ENCODE results near the gene SIN3B. TPM values are rescaled to one million over a fixed set of nuclear protein-coding genes. Genes with fewer than 3 reads are reported as not detected.
A peak's percentile ranks its signal among the peaks of the same experiment; 100 is the strongest.

The SIN3B gene
- total and polyA plus RNA-seq, 2 of the 13 experiments (the other 11 are each of a cell fraction or from before 2014, with no cell fraction given), result 12.9 to 25.7 TPM

DNA sequence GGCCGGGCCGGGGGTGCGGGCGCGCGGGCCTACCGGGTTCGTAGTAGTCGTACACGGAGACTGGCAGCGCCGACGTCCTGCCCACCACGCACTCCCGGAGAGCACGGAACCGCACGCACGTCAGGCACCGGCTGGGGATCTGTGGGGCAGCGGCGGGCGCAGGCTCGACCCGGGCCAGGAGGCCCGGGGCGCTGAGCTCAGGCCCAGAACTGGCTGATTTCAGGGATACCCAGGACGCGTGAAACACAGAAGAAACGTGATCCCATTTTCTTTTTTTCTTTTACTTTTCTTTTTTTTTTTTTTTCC is 68.6 kb downstream of the SIN3B start (continued):
- TF ChIP-seq, protein P1, sequence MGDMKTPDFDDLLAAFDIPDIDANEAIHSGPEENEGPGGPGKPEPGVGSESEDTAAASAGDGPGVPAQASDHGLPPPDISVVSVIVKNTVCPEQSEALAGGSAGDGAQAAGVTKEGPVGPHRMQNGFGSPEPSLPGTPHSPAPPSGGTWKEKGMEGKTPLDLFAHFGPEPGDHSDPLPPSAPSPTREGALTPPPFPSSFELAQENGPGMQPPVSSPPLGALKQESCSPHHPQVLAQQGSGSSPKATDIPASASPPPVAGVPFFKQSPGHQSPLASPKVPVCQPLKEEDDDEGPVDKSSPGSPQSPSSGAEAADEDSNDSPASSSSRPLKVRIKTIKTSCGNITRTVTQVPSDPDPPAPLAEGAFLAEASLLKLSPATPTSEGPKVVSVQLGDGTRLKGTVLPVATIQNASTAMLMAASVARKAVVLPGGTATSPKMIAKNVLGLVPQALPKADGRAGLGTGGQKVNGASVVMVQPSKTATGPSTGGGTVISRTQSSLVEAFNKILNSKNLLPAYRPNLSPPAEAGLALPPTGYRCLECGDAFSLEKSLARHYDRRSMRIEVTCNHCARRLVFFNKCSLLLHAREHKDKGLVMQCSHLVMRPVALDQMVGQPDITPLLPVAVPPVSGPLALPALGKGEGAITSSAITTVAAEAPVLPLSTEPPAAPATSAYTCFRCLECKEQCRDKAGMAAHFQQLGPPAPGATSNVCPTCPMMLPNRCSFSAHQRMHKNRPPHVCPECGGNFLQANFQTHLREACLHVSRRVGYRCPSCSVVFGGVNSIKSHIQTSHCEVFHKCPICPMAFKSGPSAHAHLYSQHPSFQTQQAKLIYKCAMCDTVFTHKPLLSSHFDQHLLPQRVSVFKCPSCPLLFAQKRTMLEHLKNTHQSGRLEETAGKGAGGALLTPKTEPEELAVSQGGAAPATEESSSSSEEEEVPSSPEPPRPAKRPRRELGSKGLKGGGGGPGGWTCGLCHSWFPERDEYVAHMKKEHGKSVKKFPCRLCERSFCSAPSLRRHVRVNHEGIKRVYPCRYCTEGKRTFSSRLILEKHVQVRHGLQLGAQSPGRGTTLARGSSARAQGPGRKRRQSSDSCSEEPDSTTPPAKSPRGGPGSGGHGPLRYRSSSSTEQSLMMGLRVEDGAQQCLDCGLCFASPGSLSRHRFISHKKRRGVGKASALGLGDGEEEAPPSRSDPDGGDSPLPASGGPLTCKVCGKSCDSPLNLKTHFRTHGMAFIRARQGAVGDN (CRISPR knock-in tag; IDR thresholded peaks at IDR 0.05), result peak; percentile 57; the same call in 1 of the 2 replicates
- TF ChIP-seq YEATS4 (CRISPR knock-in tag; IDR thresholded peaks at IDR 0.05; ENCODE audit: borderline replicate concordance) (no peak), SNAPC2 (CRISPR knock-in tag; IDR thresholded peaks at IDR 0.05) (no peak), MIER3 (CRISPR knock-in tag; IDR thresholded peaks at IDR 0.05; ENCODE audit: borderline replicate concordance) (no peak), ZFP1 (CRISPR knock-in tag; IDR thresholded peaks at IDR 0.05) (no peak), ZNF672 (CRISPR knock-in tag; IDR thresholded peaks at IDR 0.05) (no peak)
- TF ChIP-seq, protein P2, sequence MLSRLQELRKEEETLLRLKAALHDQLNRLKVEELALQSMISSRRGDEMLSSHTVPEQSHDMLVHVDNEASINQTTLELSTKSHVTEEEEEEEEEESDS (CRISPR knock-in tag; IDR thresholded peaks at IDR 0.05; ENCODE audit: borderline replicate concordance), result no peak

DNA sequence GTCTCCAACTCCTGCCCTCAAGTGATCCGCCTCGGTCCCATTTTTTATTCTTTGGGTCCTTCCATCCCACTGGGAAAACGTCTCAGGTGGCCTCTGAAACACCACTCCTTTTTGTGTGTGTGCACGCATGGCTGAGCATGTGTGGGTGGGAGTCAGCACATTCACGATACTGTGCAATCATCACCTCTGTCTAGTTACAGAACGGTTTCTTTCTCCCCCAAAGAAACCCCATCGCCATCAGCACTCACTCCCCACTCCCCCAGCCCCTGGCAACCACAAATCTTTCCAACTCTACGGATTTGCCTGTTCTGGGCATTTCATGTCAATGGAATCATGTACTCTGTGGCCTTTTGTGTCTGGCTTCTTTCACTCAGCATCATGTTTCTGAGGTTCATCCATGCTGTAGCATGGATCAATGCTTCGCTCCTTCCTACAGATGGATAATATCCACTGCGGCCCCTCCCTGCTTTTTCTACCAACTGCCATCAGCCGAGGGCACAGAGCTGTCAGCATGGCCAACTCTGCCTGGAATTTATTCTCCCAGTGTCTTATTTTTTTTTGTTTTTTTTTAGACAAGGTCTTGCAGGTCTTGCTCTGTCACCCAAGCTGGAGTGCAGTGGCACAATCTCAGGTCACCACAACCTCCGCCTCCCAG is 69.3 kb downstream of the SIN3B start:
- Histone ChIP-seq H3K4me1 (ENCODE audit: insufficient read depth, low read length) (peaks cover 30% of the 10 kb centered on the region), H3K9ac (ENCODE audit: insufficient read depth, low read depth, low read length) (no peak overlapping the region), H3K9me3 (ENCODE audit: low read length) (no peaks in the 10 kb centered on the region), H3K79me2 (ENCODE audit: insufficient read depth, low read length) (no peaks in the 10 kb centered on the region), H3K27ac (ENCODE audit: extremely low read length, insufficient read depth, low read length) (no peak overlapping the region), H3K36me3 (replicated peaks in 1 of 2; ENCODE audit: control insufficient read depth in 1 of 2, insufficient read depth in 2 of 2, low read length in 2 of 2) (no peaks in the 10 kb centered on the region), H2AFZ (ENCODE audit: low read length) (no peak overlapping the region), H3K27me3 (ENCODE audit: control insufficient read depth in 1 of 2, insufficient read depth in 2 of 2, low read length in 2 of 2) (peaks cover 3 to 28% of the 10 kb centered on the region in 2 experiments; a peak in 4 of 5 replicates), H3K4me2 (ENCODE audit: low read depth, low read length) (0 out of 2 replicates have a peak overlapping the region, but pooled peaks have one; percentile 61), H3K4me3 (replicated peaks in 1 of 3; ENCODE audit: insufficient read depth in 1 of 3, low read depth in 2 of 3, low read length in 3 of 3) (no peak overlapping the region), H4K20me1 (ENCODE audit: insufficient read depth, low read length) (no peaks in the 10 kb centered on the region)
- WGBS (ENCODE audit: low lambda C conversion rate), result 50% methylated on average over 12 of the region's 12 CpGs
- no peak for FAIRE-seq
- in situ Hi-C loops (cut with HindIII; ENCODE audit: extremely low pct_ligation_motif_present, low pct_unique_long_range_greater_than_20kb) (no loop called here), intact Hi-C loops (cut with micrococcal nuclease; ENCODE audit: unreplicated experiment) (loop anchor here (1.0 to 2.0 kb wide), 2 partner anchors 120 to 127 kb away; no protein-coding TSS in a partner anchor)
- CTCF ChIA-PET (ENCODE audit: low intra/inter-chr PET ratio, low total read pairs), result interaction anchor here (1.7 kb wide), 1 partner anchor 127 kb away, joined by 10 read pairs; no protein-coding TSS in a partner anchor
- no TSS peak for BruUV-seq (replicated peaks)
- POLR2A ChIA-PET, result no interaction called here
- TF ChIP-seq ZNF501 (CRISPR knock-in tag; IDR thresholded peaks at IDR 0.05) (no peak), ZNF7 (CRISPR knock-in tag; IDR thresholded peaks at IDR 0.05) (0 out of 2 replicates have a peak, but pooled peaks have one; percentile 12), HNRNPH1 (optimal IDR thresholded peaks at IDR 0.05; ENCODE audit: low read depth, low read length) (no peak)
- no peak for DNase-seq (ENCODE audit: low spot score)
- no peak for ATAC-seq
